Measurements from ENCODE around the gene FRRS1L. TPM values are rescaled to one million over a fixed set of nuclear protein-coding genes. Genes with fewer than 3 reads are reported as not detected.

The FRRS1L gene
- total RNA-seq, 2 donors from 2014 or later, result 0.12 to 1.8 TPM

- H3K27ac ChIP-seq, result no peak overlapping the region
- H3K27me3 ChIP-seq, result no peaks in the 10 kb centered on the region
- H3K36me3 ChIP-seq, result no peaks in the 10 kb centered on the region
- no peaks in the 10 kb centered on the region for H3K9me3 ChIP-seq
- H3K4me1 ChIP-seq, result peaks cover 5% of the 10 kb centered on the region
- no peak for DNase-seq
- no peak overlapping the region for H3K9ac ChIP-seq (ENCODE audit: low read depth in 2 of 2, low read length in 2 of 2)
- intact Hi-C loops (cut with DNase I), result no loop called here
- TF ChIP-seq CTCF (IDR thresholded peaks at IDR 0.05), result no peak
- no peak overlapping the region for H3K4me3 ChIP-seq
Observed at GRCh38 chr9:109124121-109124520, 42.9 kb downstream of the FRRS1L start.

GRCh38 chr9:109122726-109123621, 44.1 kb downstream of the FRRS1L start:
- Histone ChIP-seq H3K36me3 (no peaks in the 10 kb centered on the region), H3K9ac (ENCODE audit: low read depth in 2 of 2, low read length in 2 of 2) (no peak overlapping the region), H3K27me3 (no peaks in the 10 kb centered on the region), H3K27ac (no peak overlapping the region), H3K4me3 (no peak overlapping the region), H3K4me1 (peaks cover 5% of the 10 kb centered on the region), H3K9me3 (no peaks in the 10 kb centered on the region)
- DNase-seq, result no peak
- no peak for TF ChIP-seq CTCF (IDR thresholded peaks at IDR 0.05)
- intact Hi-C loops (cut with DNase I), result no loop called here

- intact Hi-C loops (cut with DNase I), result no loop called here
Observed at GRCh38 chr9:109121232-109121796, 45.7 kb downstream of the FRRS1L start.

GRCh38 chr9:109120204-109120789, 46.8 kb downstream of the FRRS1L start:
- TF ChIP-seq CTCF (IDR thresholded peaks at IDR 0.05), result no peak
- no peaks in the 10 kb centered on the region for H3K36me3 ChIP-seq
- H3K9ac ChIP-seq (ENCODE audit: low read depth in 2 of 2, low read length in 2 of 2), result no peak overlapping the region
- intact Hi-C loops (cut with DNase I), result no loop called here
- no peaks in the 10 kb centered on the region for H3K9me3 ChIP-seq
- DNase-seq, result no peak
- peaks cover 9% of the 10 kb centered on the region for H3K4me1 ChIP-seq
- no peaks in the 10 kb centered on the region for H3K27me3 ChIP-seq
- no peak overlapping the region for H3K27ac ChIP-seq
- peak overlapping the region; percentile 63 for H3K4me3 ChIP-seq

More at GRCh38 chr9:109121232-109121796, 45.7 kb downstream of the FRRS1L start:
- TF ChIP-seq CTCF (IDR thresholded peaks at IDR 0.05), result no peak
- Histone ChIP-seq H3K9ac (ENCODE audit: low read depth in 2 of 2, low read length in 2 of 2) (no peak overlapping the region), H3K9me3 (no peaks in the 10 kb centered on the region), H3K4me1 (peaks cover 9% of the 10 kb centered on the region), H3K27ac (no peak overlapping the region), H3K27me3 (no peaks in the 10 kb centered on the region), H3K4me3 (no peak overlapping the region), H3K36me3 (no peaks in the 10 kb centered on the region)
- DNase-seq, result no peak

- no peaks in the 10 kb centered on the region for H3K36me3 ChIP-seq
- H3K4me1 ChIP-seq, result peaks cover 9% of the 10 kb centered on the region
- no peaks in the 10 kb centered on the region for H3K9me3 ChIP-seq
- H3K27ac ChIP-seq, result peak within 1 kb of the TSS; percentile 92
- no peaks in the 10 kb centered on the region for H3K27me3 ChIP-seq
- DNase-seq, result peak; percentile 97
- no peak for TF ChIP-seq CTCF (IDR thresholded peaks at IDR 0.05)
- H3K4me3 ChIP-seq, result peak within 1 kb of the TSS; percentile 63
- H3K9ac ChIP-seq (ENCODE audit: low read depth in 2 of 2, low read length in 2 of 2), result peak within 1 kb of the TSS; percentile 84
- intact Hi-C loops (cut with DNase I), result loop anchor here (10.0 kb wide), 1 partner anchor 105 kb away; the partner anchor contains the start of gene CTNNAL1
Observed at GRCh38 chr9:109119439-109120203, 47.4 kb downstream of the FRRS1L start, which contains the start of gene TMEM245. TMEM245 (minus strand) TSS chr9:109119947; CDS start chr9:109119913, 34 bp downstream.
